NCI-H1436 treated with DMSO at 0.1 percent for 48 hours (cell line): ENCODE data around the gene RFTN2.

ENCODE experiments used
- DNase-seq: peaks from one replicate; lab custom pipeline; 2025; lab: John Stamatoyannopoulos, UW

The RFTN2 gene

DNA sequence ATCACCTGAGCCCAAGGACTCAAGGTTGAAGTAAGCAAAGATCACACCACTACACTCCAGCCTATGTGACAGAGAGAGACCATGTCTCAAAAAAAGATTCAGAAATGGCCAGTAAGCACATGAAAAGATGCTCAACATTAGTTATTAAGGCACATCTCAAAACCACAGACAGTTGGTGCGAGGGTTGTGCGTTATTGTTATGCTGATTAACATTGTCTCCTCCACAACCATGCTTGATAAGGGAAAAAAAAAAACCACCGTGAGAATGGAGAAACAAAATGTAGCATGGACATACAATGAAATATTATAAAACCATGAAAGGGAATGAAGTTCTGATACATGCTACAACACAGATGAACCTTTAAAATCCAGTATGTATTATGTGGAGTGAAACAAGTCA is 132.2 kb downstream of the RFTN2 start:
- no peak for DNase-seq

- no peak for DNase-seq
Observed at GRCh38 chr2:197539734-197540133, 135.7 kb downstream of the RFTN2 start.

DNA sequence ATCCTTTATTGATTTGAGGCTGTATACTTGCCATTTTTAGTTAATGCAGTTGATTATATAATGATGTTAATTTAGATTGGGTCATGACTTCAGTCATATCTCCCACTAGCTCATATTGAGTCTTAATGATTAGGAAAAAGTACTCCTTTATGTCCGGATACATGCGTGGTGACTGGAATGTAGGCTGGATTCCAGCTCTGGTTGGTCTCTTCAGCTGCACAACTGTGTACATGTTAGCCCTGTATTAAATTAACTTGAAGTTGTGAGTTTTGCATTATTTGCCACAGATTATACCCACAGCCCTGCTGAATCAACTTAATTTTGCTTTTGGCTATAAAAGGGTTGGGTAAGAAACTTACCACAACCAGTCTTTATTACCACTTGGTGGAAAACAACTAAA is 137.0 kb downstream of the RFTN2 start:
- DNase-seq: no peak
